UCSD-AML1 (cell line): ENCODE data around the gene FBXO33.
"Not testable (repeated sequence)": the region's sequence is repeated elsewhere in the genome, so short reads cannot be mapped to it uniquely, and the experiment has no call there.

Source experiments
- DNase-seq: peaks from one replicate; lab custom pipeline; 2025; ENCODE audit not compliant: unreplicated experiment; lab: John Stamatoyannopoulos, UW

FBXO33 gene

DNA sequence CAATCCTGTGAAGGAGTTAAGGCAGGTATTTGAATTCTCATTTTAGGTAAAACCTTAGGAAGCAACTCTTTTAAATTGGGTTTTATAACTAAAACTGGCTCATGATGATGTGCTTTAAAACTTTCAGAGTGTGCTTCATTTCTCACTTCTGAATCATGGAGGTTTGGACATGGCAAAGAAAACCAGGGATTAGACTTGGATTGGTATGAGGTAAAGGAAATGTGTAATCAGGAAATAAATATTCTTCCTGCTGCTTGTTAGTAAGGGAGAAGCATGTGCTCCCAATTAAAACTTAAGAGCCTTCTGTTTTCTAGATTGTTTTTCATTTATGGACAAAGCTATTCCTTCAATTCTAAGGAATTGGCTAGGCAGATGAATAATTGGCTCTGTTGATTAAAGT, 57.4 kb downstream of the FBXO33 start:
- DNase-seq, result no peak

DNA sequence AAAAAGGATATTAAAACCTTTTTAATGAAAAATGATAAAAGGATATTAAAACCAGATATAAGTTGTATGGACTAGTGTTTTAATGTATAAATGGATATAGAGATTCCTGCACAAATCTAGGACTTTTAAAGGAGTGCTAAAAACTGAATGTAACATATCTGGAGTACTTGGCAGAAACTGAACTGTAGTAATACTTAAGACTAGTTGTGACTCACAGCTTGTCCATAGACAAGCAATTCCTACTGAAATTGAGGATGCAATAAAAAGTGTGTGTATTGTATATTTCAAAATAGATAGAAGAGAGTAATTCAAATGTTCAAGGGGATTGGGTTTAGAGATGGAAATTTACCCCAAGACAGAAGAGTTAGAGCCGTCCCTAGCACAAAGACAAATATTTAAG, 59.6 kb downstream of the FBXO33 start:
- DNase-seq, result no peak

DNA sequence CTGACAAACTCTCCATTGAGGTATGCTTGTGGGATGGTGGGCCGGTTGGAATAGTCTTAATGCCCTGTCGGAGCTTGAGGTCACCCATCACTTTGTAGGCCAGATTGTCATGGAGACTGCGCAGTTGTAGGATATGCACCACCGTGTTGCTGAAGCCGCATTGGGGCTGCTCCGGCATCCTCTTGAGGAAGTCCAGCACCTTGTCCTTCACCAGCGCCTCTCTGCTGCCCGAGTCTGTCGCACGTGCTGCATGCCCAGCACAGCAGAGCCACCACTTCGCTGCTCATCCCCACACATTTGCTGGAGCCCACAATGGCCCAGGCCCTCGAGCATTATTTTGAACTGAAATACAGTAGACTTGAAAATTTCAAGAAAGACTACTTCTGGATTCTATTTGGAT, 61.8 kb downstream of the FBXO33 start:
- DNase-seq, result no peak

DNA sequence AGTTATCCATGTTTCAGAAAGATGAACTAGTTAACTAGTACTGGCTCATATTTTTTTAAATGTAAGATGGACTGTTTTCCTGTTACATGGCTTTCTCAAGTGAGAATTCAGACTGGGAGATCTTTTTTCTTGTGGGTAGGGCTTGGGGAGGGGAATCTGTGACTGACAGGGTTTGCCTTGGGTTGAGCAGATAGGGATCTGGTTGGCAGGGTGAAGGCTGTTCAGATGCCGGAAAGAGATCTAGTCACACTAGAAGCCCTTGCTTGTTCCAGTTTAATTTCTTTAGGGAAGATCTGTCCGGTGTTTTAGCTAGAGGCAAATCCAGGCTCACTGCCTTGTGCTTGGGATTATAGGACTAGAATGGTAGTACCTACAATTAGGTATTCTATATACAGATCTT, 63.2 kb downstream of the FBXO33 start:
- DNase-seq, result no peak

DNA sequence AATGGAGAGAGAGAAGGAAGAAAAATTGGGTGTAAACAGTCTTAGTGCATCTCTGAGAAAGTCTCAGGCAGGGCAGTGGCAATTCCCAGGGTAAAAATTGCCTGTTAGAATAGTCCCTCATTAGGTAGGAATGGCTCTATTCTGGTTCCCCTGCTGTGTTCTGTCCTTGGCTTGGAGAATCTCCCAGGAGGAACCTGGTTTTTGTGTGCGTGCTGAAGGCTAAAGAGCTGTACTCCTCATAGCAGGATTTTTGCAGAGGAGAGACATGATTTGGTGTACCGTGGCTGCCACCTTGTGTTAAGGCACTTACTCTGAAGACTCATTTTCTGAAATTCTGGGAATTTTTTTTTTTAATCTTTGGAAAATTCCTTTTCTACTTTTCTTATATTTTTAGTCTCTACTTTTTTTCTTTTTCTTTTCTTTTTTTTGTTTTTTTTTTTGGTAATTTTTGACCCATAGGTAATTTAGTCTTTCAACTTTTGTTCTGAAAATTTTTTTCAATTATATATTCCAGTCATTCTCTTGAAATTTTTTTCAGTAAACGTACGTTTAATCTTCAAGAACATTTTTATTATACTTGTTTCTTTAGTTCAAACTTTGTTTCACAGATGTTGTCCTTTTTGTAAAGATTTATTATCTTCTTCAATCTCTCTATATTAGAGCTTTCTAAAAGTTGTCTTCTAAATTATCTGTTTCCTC, 63.8 kb downstream of the FBXO33 start:
- DNase-seq, result peak; percentile 36

DNA sequence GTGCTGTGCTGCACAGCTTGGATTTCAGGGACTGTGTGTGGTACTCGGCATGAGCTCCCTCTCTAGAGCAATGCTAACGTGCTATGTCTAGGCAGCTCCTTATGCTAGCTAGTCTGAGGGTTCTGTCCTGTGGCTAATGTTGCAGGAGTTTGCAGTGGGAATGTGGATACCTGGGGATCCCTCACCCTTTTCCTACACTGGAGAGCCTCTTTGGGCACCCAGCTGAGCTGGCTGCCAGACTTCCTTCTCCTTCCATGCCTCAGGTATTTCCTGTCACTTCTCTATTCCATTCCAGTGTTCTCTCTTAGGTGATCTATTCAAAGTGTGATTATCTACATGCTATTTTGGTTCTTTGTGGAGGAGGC, 64.9 kb downstream of the FBXO33 start:
- no peak for DNase-seq

DNA sequence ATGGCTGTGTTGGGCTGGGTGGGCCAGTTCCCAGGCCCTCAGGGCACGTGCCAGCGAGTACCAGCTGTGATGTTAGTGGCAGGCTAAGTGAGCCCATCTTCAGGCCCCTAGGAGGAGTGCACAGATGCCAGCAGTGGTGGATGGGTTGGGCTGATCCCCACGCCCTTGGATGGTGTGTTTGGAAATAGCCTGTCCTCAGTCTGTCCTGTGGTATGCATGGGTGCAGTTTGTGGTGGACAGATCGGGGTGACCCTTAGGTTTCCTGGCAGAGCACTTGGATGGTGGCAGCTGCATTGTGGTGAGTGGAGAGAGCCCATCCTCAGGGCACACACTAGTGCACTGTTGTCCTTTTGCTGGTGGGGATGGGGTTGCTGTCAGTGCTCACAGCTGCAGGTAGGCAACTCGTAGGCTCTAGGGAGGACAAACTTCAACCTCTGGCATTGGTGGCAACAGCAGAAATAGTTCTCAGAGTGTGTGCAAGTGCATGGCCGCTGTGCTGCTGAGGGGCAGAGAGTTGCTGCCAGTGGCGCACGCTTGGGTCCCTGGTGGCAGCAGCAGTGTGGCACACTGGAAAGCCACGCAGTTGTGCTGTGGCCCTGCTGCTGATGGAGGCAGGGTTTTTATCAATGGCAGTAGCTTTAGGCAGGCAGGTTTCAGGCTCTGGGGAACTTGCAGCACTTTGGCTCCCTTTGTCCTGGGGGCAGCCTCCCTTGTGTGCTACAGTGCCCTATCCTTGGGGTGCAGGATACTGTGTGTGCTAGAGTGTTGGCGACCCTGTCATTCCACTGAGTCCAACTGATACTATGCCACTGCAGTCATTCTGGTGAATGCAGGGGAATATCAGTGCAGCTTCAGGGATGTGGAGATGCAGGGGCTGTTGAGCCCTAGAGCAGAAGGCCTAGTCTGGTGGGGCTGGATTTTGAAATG, 65.5 kb downstream of the FBXO33 start:
- DNase-seq, result peak; percentile 12

DNA sequence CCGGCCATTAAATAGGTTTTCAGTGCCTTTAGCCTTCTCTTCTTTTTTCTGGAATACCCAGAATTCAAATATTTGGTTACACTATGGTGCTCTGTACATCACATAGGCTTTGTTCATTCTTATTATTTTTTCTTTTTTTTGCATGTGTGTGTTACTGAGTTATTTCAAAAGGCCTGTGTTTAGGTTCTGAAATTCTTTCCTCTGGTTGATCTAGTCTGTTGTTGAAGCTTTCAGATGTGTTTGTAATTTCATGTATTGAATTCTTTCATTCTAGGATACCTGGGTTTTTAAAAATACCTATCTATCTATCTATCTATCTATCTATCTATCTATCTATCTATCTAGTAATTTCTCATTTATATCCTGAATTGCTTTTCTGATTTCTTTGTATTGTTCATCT, 66.9 kb downstream of the FBXO33 start:
- DNase-seq, result no peak

DNA sequence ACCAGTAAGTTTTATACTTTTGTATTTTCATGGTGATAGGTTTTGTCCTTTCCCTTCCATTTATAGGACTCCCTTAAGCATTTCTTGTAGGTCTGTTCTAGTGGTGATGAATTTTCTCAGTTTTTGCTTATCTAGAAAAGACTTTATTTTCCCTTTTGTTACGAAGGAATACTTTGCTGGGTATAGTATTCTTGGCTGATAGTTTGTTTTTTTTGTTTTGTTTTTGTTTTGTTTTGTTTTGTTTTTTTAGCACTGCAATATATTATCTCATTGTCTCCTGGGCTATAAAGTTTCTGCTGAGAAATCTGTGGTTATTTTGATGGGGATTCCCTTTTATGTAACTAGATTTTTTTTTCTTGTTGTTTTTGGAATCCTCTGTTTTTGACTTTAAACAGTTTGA, 67.7 kb downstream of the FBXO33 start:
- DNase-seq, result no peak

DNA sequence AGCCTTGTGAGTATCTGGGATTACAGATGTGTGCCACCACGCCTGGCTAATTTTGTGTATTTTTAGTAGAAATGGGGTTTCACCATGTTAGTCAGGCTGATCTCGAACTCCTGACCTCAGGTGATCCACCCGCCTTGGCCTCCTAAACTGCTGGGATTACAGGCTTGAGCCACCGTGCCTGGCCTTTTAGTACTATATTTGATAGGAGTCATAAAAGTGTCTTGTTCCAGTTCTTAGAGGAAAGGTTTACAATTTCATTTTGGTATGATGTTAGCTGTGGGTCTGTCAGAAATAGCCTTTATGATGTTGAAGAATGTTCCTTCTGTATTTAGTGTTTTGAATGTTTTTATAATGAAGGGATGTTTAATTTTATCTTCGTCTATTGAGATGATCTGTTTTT, 70.7 kb downstream of the FBXO33 start:
- DNase-seq, result not testable (repeated sequence)

DNA sequence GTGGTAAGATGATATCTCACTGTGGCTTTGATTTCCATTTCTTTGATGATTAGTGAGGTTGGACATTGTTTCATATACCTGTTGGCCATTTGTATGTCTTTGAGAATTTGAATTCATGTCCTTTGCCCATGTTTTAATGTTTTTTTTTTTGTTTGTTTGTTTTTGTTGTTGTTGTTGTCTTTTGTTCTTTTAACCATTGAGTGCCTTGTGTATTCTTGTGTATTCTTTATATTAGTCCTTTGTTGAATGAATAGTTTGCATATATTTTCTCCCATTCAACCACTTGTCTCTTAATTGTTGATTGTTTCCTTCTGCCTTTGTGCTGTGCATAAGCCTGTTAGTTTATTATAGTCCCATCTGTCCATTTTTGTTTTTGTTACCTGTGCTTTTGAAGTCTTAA, 71.9 kb downstream of the FBXO33 start:
- no peak for DNase-seq

DNA sequence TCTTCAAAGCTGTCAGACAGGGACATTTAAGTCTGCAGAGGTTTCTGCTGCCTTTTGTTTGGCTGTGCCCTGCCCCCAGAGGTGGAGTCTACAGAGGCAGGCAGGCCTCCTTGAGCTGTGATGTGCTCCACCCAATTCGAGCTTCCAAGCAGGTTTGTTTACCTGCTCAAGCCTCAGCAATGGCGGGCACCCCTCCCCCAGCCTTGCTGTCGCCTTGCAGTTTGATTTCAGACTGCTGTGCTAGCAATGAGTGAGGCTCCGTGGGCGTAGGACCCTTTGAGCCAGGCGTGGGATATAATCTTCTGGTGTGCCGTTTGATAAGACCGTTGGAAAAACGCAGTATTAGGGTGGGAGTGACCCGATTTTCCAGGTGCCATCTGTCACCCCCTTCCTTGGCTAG, 73.2 kb downstream of the FBXO33 start:
- DNase-seq, result not testable (repeated sequence)

DNA sequence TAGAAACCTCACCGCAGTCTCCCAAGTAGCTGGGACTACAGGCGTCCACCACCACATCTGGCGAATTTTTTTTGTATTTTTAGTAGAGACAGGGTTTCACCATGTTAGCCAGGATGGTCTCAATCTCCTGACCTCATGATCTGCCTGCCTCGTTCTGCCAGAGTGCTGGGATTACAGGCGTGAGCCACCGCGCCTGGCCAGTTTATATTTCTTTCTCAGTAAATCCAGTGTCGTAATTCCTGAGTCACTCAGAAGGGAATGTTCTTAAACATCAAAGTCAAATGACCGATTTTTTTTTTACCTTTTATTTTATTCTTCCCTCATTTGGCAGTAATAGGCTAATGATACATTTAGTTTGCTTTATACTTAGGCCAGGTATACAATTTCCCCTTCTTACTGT, 80.5 kb downstream of the FBXO33 start:
- DNase-seq, result no peak

DNA sequence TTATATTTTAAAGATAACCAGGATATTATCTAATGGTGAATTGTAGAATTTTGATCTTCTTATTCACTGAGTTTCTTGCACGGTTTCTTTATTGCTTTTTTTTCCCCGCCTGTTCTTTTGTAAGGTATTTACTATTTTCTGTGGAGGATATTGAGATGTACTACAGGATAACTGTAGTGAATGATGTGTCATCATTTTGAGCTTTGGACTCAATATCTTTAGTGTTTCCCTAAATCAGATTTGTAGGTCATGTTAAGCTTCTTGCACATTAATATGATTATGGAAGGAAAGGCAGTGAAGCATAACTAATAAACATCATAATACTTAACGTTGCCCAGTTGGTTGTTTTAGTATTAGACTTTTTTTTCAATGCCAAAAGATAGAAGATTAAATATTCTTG, 81.4 kb downstream of the FBXO33 start:
- no peak for DNase-seq
